ENCODE data around the gene KIFC3. TPM values are rescaled to one million over a fixed set of nuclear protein-coding genes. Genes with fewer than 3 reads are reported as not detected.

KIFC3 gene
- 32.7 and 56.1 TPM in 2 replicates for total RNA-seq

GRCh38 chr16:57802341-57803133, at the start of gene KIFC3:
Gene KIFC3, minus strand, starts transcription at chr16:57802491. Its CDS starts 4,248 bp downstream, at chr16:57798243.

GRCh38 chr16:57735755-57736418, 66.4 kb downstream of the KIFC3 start, which contains the start of gene KATNB1:
Gene KATNB1, plus strand, starts transcription at chr16:57735770. Its CDS starts 1,474 bp downstream, at chr16:57737244.

Other genes starting within 250 kb of the KIFC3 start
- 4.3 and 12.2 TPM in 2 replicates for gene ADGRG1, start 173.9 kb downstream of the KIFC3 start, total RNA-seq
- gene ADGRG3, start 134.2 kb downstream of the KIFC3 start, total RNA-seq = 5.2 and 8.8 TPM in 2 replicates
- gene DRC7, start 107.7 kb downstream of the KIFC3 start, total RNA-seq = 0.22 and 0.60 TPM in 2 replicates
- gene KATNB1, start 66.7 kb downstream of the KIFC3 start, total RNA-seq = 19.8 and 32.6 TPM in 2 replicates
- not detected in 2 replicates for gene CNGB1, start 168.6 kb upstream of the KIFC3 start, total RNA-seq
- gene ZNF319, start 198.2 kb upstream of the KIFC3 start, total RNA-seq = 2.1 and 2.3 TPM in 2 replicates
- 24.6 and 25.1 TPM in 2 replicates for gene USB1, start 198.9 kb upstream of the KIFC3 start, total RNA-seq
- gene MMP15, start 223.3 kb upstream of the KIFC3 start, total RNA-seq = 3.8 and 5.6 TPM in 2 replicates

Data from dermis lymphatic vessel endothelial cell (primary cell).